ENCODE data around the gene ZCRB1.

- TF ChIP-seq CTCF (IDR thresholded peaks at IDR 0.05) (no peak), ZFX (IDR thresholded peaks at IDR 0.05; ENCODE audit: borderline replicate concordance) (no peak)
Measured at GRCh38 chr12:42320796-42321195, 5.1 kb downstream of the ZCRB1 start.
